ENCODE results near the gene NR4A1. TPM values are rescaled to one million over a fixed set of nuclear protein-coding genes. Genes with fewer than 3 reads are reported as not detected.

NR4A1 gene
- total and polyA plus RNA-seq, 10 donors, result 11.8 to 113 (median 50.3) TPM

GRCh38 chr12:52069327-52070184 is 18.3 kb downstream of the NR4A1 start, which contains the start of gene ATG101:
Gene ATG101 (plus strand): TSS chr12:52069978. CDS start chr12:52073651, 3,673 bp downstream.
- peak within 1 kb of the TSS; percentile 86 to 96 (median 93) for H3K27ac ChIP-seq
- peak within 1 kb of the TSS; percentile 88 to 99 (median 97) for H3K4me3 ChIP-seq
- TF ChIP-seq, protein P1, sequence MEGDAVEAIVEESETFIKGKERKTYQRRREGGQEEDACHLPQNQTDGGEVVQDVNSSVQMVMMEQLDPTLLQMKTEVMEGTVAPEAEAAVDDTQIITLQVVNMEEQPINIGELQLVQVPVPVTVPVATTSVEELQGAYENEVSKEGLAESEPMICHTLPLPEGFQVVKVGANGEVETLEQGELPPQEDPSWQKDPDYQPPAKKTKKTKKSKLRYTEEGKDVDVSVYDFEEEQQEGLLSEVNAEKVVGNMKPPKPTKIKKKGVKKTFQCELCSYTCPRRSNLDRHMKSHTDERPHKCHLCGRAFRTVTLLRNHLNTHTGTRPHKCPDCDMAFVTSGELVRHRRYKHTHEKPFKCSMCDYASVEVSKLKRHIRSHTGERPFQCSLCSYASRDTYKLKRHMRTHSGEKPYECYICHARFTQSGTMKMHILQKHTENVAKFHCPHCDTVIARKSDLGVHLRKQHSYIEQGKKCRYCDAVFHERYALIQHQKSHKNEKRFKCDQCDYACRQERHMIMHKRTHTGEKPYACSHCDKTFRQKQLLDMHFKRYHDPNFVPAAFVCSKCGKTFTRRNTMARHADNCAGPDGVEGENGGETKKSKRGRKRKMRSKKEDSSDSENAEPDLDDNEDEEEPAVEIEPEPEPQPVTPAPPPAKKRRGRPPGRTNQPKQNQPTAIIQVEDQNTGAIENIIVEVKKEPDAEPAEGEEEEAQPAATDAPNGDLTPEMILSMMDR (IDR thresholded peaks at IDR 0.05 in 8 of 11, conservative IDR thresholded peaks at IDR 0.05 in 3 of 11), result peak in 10 of 11 experiments; percentile 35 to 89 (median 74)
- TF ChIP-seq POLR2A (IDR thresholded peaks at IDR 0.05) (peak in 1 of 3 donors; percentile 67), POLR2AphosphoS5 (IDR thresholded peaks at IDR 0.05) (peak; percentile 86 to 93 (median 88))
- H3K9me3 ChIP-seq, result no peaks in the 10 kb centered on the region
- peaks cover 0 to 32% (median 9%) of the 10 kb centered on the region in 6 donors for H3K36me3 ChIP-seq
- peak; percentile 97 for DNase-seq
- no peaks in the 10 kb centered on the region for H3K27me3 ChIP-seq (replicated peaks in 1 of 7)
- peaks cover 23 to 53% (median 48%) of the 10 kb centered on the region in 6 donors for H3K4me1 ChIP-seq
- intact Hi-C loops (cut with DNase I; ENCODE audit: low total_unique reads), result no loop called here
- 0 to 1% (median 0%) methylated on average over 32 to 60 of the region's 60 CpGs for WGBS, 5 donors

GRCh38 chr12:52070185-52070925 is 19.1 kb downstream of the NR4A1 start:
- Histone ChIP-seq H3K36me3 (peaks cover 0 to 40% (median 17%) of the 10 kb centered on the region in 6 donors), H3K4me1 (peaks cover 23 to 60% (median 53%) of the 10 kb centered on the region in 6 donors), H3K27ac (peak overlapping the region; percentile 86 to 96 (median 93)), H3K27me3 (replicated peaks in 1 of 7) (no peaks in the 10 kb centered on the region), H3K4me3 (peak overlapping the region; percentile 88 to 99 (median 97)), H3K9me3 (no peaks in the 10 kb centered on the region)
- 5 to 9% (median 8%) methylated on average over 28 to 37 of the region's 37 CpGs for WGBS, 5 donors
- intact Hi-C loops (cut with DNase I; ENCODE audit: low total_unique reads), result no loop called here
- TF ChIP-seq, protein P1 (IDR thresholded peaks at IDR 0.05 in 8 of 11, conservative IDR thresholded peaks at IDR 0.05 in 3 of 11), result no peak
- TF ChIP-seq POLR2AphosphoS5 (IDR thresholded peaks at IDR 0.05) (no peak), POLR2A (IDR thresholded peaks at IDR 0.05) (no peak)
- no peak for DNase-seq

GRCh38 chr12:52073531-52074381 is 22.5 kb downstream of the NR4A1 start:
- peaks cover 0 to 74% (median 43%) of the 10 kb centered on the region in 6 donors for H3K36me3 ChIP-seq
- H3K27ac ChIP-seq, result peak overlapping the region in 7 of 8 donors; percentile 19 to 78 (median 51)
- peaks cover 23 to 69% (median 56%) of the 10 kb centered on the region in 6 donors for H3K4me1 ChIP-seq
- H3K27me3 ChIP-seq (replicated peaks in 1 of 7), result no peaks in the 10 kb centered on the region
- H3K4me3 ChIP-seq, result peak overlapping the region in 1 of 8 donors; percentile 20
- DNase-seq, result peak; percentile 77
- TF ChIP-seq POLR2AphosphoS5 (IDR thresholded peaks at IDR 0.05) (peak; percentile 31 to 52 (median 48)), POLR2A (IDR thresholded peaks at IDR 0.05) (no peak)
- TF ChIP-seq, protein P1 (IDR thresholded peaks at IDR 0.05 in 8 of 11, conservative IDR thresholded peaks at IDR 0.05 in 3 of 11), result peak in 2 of 11 experiments; percentile 14 to 24
- intact Hi-C loops (cut with DNase I; ENCODE audit: low total_unique reads), result no loop called here
- 50 to 67% (median 61%) methylated on average over 21 to 23 of the region's 23 CpGs for WGBS, 5 donors
- H3K9me3 ChIP-seq, result no peaks in the 10 kb centered on the region
